ENCODE results near the gene RNF223. TPM values are rescaled to one million over a fixed set of nuclear protein-coding genes. Genes with fewer than 3 reads are reported as not detected.

The RNF223 gene
- total RNA-seq (ENCODE audit: low replicate concordance), result 1.2 and 2.5 TPM in 2 replicates
- long read RNA-seq, result 0 reads

DNA sequence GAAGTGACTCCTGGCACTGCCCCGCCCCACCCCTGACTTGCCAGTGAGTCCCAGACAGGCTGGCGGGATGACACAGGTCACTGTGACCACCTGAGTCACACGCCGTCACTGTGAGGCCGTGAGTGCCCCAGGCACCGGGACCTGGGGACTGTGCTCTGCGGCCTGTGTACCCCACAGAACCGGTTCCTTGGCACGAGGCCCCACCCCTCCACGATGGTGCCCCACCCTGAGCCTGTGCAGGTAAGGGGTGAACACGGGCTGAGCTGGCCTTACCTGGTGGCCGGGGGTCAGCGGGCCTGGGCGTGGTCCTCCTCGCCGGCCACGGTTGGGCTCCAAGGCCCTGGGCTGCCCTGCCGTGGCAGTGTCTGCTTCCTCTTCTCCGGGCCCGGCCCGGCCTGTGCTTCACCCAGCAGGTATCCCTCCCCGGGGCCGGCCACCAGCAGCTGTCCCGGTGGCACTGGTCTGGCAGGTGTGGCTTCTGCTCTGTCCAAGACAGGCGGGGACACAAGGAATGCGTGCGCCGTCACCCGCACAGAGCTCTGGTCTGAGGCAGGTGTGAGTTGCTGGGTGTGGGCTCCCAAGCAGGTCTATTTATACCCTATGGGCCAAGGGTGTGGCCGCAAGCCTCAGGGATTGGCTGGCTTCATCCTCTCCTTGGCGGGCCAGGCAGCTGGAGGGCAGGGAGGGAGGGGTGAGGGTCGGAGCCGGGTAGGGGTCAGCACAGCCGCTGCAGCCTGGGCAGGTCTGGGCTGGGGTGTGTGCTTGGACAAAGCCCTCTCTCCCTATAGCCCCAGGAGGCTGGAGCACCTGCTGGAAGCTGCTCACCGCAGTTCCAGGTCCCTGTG lies at the start of gene RNF223:
TSS of gene RNF223 (minus strand) at position 564 of the 845 bp plus-strand sequence. CDS start 1,740 bp downstream, outside the sequence.
- peaks cover 8% of the 10 kb centered on the region for H3K4me1 Mint-ChIP-seq (ENCODE audit: unreplicated experiment)
- H3K27ac Mint-ChIP-seq, result peak within 1 kb of the TSS; percentile 83
- TF ChIP-seq, protein P1, sequence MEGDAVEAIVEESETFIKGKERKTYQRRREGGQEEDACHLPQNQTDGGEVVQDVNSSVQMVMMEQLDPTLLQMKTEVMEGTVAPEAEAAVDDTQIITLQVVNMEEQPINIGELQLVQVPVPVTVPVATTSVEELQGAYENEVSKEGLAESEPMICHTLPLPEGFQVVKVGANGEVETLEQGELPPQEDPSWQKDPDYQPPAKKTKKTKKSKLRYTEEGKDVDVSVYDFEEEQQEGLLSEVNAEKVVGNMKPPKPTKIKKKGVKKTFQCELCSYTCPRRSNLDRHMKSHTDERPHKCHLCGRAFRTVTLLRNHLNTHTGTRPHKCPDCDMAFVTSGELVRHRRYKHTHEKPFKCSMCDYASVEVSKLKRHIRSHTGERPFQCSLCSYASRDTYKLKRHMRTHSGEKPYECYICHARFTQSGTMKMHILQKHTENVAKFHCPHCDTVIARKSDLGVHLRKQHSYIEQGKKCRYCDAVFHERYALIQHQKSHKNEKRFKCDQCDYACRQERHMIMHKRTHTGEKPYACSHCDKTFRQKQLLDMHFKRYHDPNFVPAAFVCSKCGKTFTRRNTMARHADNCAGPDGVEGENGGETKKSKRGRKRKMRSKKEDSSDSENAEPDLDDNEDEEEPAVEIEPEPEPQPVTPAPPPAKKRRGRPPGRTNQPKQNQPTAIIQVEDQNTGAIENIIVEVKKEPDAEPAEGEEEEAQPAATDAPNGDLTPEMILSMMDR (conservative IDR thresholded peaks at IDR 0.05), result no peak
- no peaks in the 10 kb centered on the region for H3K9me3 Mint-ChIP-seq
- no peaks in the 10 kb centered on the region for H3K36me3 Mint-ChIP-seq
- peak within 1 kb of the TSS; percentile 75 for H3K4me3 Mint-ChIP-seq
- H3K27me3 Mint-ChIP-seq, result peaks cover 4% of the 10 kb centered on the region
- no peak for DNase-seq (ENCODE audit: extremely low spot score, unreplicated experiment)

DNA sequence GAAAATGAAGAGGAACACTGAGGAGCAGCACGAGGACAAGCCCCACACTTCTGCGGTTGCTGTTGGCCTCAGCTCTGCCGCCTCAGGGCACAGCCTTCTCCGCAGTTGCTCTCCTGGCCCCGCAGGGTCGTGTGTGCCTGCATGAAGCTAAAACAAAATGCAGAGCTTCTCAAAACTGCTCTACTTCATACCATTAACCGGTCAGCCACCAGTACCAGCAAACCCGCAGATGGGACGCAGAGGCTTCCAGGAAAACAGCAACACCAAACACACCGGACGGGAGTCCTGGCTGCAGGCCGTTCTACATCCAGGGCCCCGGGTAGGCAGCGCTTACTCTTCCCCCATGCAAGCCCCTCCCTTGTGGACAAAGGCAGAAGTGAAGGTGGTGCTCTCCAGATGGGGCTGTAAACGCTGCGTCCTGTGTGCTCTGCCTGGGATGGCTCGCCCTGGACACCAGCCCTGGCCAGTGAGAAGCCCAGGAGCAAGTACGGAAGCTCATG lies 48.9 kb upstream of the RNF223 start:
- H3K4me3 Mint-ChIP-seq, result peak overlapping the region; percentile 28
- no peaks in the 10 kb centered on the region for H3K9me3 Mint-ChIP-seq
- H3K27me3 Mint-ChIP-seq, result peaks cover 15% of the 10 kb centered on the region
- no peaks in the 10 kb centered on the region for H3K36me3 Mint-ChIP-seq
- TF ChIP-seq, protein P1 (conservative IDR thresholded peaks at IDR 0.05), result peak; percentile 47
- no peak for DNase-seq (ENCODE audit: extremely low spot score, unreplicated experiment)
- H3K27ac Mint-ChIP-seq, result peak overlapping the region; percentile 39
- peaks cover 8% of the 10 kb centered on the region for H3K4me1 Mint-ChIP-seq (ENCODE audit: unreplicated experiment)

DNA sequence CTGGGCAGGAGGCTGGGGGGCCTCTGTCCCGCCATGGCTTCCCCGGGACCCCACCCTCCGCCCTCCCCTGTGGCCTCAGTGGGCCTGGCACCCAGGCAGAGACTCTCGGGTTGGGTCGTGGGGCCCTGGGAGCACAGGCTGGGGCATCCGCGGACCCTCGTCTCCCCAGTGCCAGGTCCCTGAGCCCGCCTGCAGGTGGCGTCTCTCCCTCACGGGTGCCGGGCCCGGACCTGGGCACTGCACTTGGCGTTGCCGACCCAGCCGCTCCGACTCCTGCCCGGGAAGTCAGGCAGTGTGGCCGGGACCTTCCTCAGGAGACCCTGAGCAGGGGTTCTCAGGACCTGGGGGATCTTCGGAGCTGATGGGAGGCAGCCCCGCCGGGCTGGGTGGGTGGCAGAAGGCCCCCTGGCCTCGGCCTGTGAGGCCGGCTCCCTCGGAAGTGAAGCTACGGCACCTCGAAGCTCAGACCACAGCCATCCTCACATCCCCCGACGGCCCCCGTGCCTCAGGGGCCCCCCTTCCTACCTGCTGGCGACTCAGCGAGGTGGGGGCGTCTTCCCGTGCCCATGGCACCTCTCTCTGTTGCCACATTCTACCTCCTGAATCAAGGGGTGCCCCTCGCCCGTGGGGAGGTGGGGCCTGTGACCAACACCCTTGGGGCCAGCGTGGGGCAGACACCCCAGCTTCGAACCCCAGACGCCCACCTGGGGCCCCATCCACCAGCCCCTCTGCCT lies 48.1 kb upstream of the RNF223 start:
- TF ChIP-seq, protein P1 (conservative IDR thresholded peaks at IDR 0.05), result peak; percentile 90
- Mint-ChIP-seq H3K4me3 (no peak overlapping the region), H3K27ac (no peak overlapping the region), H3K27me3 (peaks cover 18% of the 10 kb centered on the region), H3K36me3 (no peaks in the 10 kb centered on the region), H3K4me1 (ENCODE audit: unreplicated experiment) (peaks cover 8% of the 10 kb centered on the region), H3K9me3 (no peaks in the 10 kb centered on the region)
- DNase-seq (ENCODE audit: extremely low spot score, unreplicated experiment), result peak; percentile 92

DNA sequence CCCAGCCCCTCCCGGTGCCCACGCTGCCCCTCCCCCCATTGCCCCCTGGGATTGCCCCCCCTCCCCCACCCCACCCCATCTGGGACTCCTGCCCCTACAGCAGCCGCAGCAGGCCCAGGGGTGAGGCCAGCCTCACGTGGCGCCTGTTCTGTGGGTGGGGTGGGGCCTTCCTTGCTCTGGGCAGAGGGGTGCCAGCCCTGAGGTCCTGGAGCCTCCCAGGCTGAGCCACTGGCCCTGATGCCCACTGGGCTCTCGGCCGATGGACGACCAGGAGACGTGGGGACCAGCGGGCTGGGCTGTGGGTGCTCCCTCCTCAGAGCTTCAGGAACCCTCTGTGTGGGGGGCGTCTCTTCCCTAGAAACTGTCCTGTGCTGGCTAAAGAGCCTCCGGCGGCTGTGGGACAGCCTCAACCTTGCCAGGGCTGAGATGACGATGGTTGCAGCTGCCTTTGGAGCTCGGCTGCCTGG lies 47.5 kb upstream of the RNF223 start:
- H3K36me3 Mint-ChIP-seq, result no peaks in the 10 kb centered on the region
- peaks cover 18% of the 10 kb centered on the region for H3K27me3 Mint-ChIP-seq
- no peak overlapping the region for H3K4me3 Mint-ChIP-seq
- H3K27ac Mint-ChIP-seq, result no peak overlapping the region
- H3K9me3 Mint-ChIP-seq, result no peaks in the 10 kb centered on the region
- TF ChIP-seq, protein P1 (conservative IDR thresholded peaks at IDR 0.05), result no peak
- H3K4me1 Mint-ChIP-seq (ENCODE audit: unreplicated experiment), result peaks cover 8% of the 10 kb centered on the region
- DNase-seq (ENCODE audit: extremely low spot score, unreplicated experiment), result no peak

DNA sequence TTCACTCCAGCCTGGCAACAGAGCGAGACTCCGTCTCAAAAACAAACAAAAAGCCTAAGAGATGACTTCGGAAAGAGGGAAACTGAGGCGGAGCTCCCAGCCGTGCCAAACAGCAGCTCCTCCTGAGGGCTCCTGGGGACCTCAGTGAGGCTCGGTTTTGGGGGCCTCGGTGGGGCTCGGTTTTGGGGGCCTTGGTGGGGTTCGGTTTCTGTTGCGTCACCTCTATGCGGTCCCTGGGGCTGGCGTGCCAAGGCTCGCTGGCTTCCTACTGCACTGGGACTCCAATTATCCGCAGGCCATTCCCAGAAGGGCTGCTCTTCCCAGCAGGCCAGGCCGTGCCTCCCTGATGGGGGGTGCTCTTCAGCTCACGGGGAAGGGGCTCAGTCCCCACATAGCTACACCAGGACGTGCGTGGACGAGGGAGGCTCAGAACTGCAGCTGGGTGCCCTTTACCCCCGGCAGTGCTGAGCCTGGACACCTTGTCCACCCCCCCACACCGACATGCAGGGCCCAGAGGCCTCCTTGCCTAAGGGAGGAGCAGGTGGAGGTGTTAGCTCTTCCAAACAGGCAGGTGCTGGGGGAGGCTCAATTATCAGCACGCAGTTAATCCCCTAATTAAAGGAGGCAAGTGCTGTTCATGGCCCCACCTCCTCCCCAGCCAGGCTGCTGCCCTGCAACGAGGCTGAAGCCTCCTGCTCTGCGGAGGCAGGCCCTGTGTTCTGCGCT lies 46.9 kb upstream of the RNF223 start:
- no peak for DNase-seq (ENCODE audit: extremely low spot score, unreplicated experiment)
- H3K27me3 Mint-ChIP-seq, result peaks cover 18% of the 10 kb centered on the region
- H3K4me3 Mint-ChIP-seq, result no peak overlapping the region
- H3K9me3 Mint-ChIP-seq, result no peaks in the 10 kb centered on the region
- TF ChIP-seq, protein P1 (conservative IDR thresholded peaks at IDR 0.05), result no peak
- H3K36me3 Mint-ChIP-seq, result no peaks in the 10 kb centered on the region
- H3K4me1 Mint-ChIP-seq (ENCODE audit: unreplicated experiment), result peaks cover 8% of the 10 kb centered on the region
- no peak overlapping the region for H3K27ac Mint-ChIP-seq

Measured in type B pancreatic cell (in vitro differentiated cells).